ENCODE results near the gene EIF2S3. TPM values are rescaled to one million over a fixed set of nuclear protein-coding genes. Genes with fewer than 3 reads are reported as not detected.

EIF2S3 gene
- total and polyA plus RNA-seq, 2 of the 8 experiments (the other 6 are each of a cell fraction or from before 2014, with no cell fraction given): 65.5 to 259 TPM

GRCh38 chrX:24019448-24019847 is 35.3 kb upstream of the EIF2S3 start:
- H3K56ac ChIP-seq (replicated peaks; ENCODE audit: insufficient read length, low read depth, low read length): no peak overlapping the region
- H3K9me3 ChIP-seq (ENCODE audit: insufficient read depth in 2 of 2, low read depth in 1 of 2, low read length in 1 of 2): no peaks in the 10 kb centered on the region
- no peak overlapping the region for H3K4ac ChIP-seq (replicated peaks; ENCODE audit: insufficient read length, low read depth, low read length)
- H2BK20ac ChIP-seq (ENCODE audit: low read length): no peak overlapping the region
- no peak for FAIRE-seq
- H3K27me3 ChIP-seq (replicated peaks in 1 of 4; ENCODE audit: control insufficient read depth in 3 of 4, extremely low read depth in 1 of 4, insufficient read depth in 3 of 4, low read length in 3 of 4): no peaks in the 10 kb centered on the region
- DNase-seq (ENCODE audit: low read depth in 1 of 2, low spot score in 2 of 2): no peak
- no peak overlapping the region for H4K91ac ChIP-seq (replicated peaks; ENCODE audit: insufficient read length, low read length)
- no peak overlapping the region for H3K9ac ChIP-seq (replicated peaks in 1 of 4; ENCODE audit: extremely low read depth in 1 of 4, low read depth in 3 of 4, low read length in 3 of 4)
- no peak overlapping the region for H3K18ac ChIP-seq (ENCODE audit: extremely low read depth, low read length)
- H2BK12ac ChIP-seq (ENCODE audit: low read depth, low read length): no peak overlapping the region
- H3K23me2 ChIP-seq (ENCODE audit: low read depth, low read length): no peaks in the 10 kb centered on the region
- H3K79me1 ChIP-seq (ENCODE audit: low read depth, low read length): no peaks in the 10 kb centered on the region
- peaks cover 0 to 68% of the 10 kb centered on the region in 2 experiments; a peak in 2 of 4 replicates for H3K79me2 ChIP-seq (ENCODE audit: control insufficient read depth in 1 of 2, insufficient read depth in 2 of 2, low read length in 2 of 2)
- ChIA-PET POLR2A (ENCODE audit: partially characterized antibody) (interaction anchor here (0.7 to 1.4 kb wide), 3 partner anchors 40 to 81 kb away, joined by 3 read pairs; no protein-coding TSS in a partner anchor), CTCF (ENCODE audit: partially characterized antibody) (no interaction called here)
- H3K4me3 ChIP-seq (ENCODE audit: extremely low read depth in 1 of 4, insufficient read depth in 2 of 4, low read depth in 3 of 4, low read length in 4 of 4): no peak overlapping the region
- no peak overlapping the region for H2BK5ac ChIP-seq (ENCODE audit: low read depth, low read length)
- H2BK15ac ChIP-seq (ENCODE audit: low read length): no peak overlapping the region
- H3K27ac ChIP-seq (ENCODE audit: low read depth, low read length): no peak overlapping the region
- no peak overlapping the region for H4K5ac ChIP-seq (ENCODE audit: insufficient read length, low read depth, low read length)
- no peaks in the 10 kb centered on the region for H3K36me3 ChIP-seq (ENCODE audit: control insufficient read depth in 2 of 4, insufficient read depth in 4 of 4, low read length in 3 of 4)
- H2AFZ ChIP-seq (ENCODE audit: low read length): no peak overlapping the region
- no peak overlapping the region for H3K14ac ChIP-seq (ENCODE audit: insufficient read length)
- no peak overlapping the region for H3K4me2 ChIP-seq (ENCODE audit: insufficient read depth in 1 of 2, low read depth in 2 of 2, low read length in 2 of 2)
- H3K23ac ChIP-seq (ENCODE audit: insufficient read length): no peak overlapping the region
- H4K20me1 ChIP-seq (replicated peaks in 1 of 2; ENCODE audit: control insufficient read depth in 1 of 2, insufficient read depth in 2 of 2, low read length in 2 of 2): no peaks in the 10 kb centered on the region
- TF ChIP-seq FOSL1 (IDR thresholded peaks at IDR 0.05; ENCODE audit: insufficient read depth, low read depth, low read length) (no peak), MAX (IDR thresholded peaks at IDR 0.05) (no peak), ATF3 (IDR thresholded peaks at IDR 0.05; ENCODE audit: insufficient read depth, low read depth, low read length) (no peak), TAF7 (optimal IDR thresholded peaks at IDR 0.05; ENCODE audit: borderline replicate concordance, low read depth, low read length) (no peak), SRF (IDR thresholded peaks at IDR 0.05; ENCODE audit: low read depth, low read length) (no peak)
- no peak overlapping the region for H2BK120ac ChIP-seq (replicated peaks; ENCODE audit: low read depth, low read length)
- H4K8ac ChIP-seq (ENCODE audit: extremely low read depth, insufficient read depth, low read length): no peak overlapping the region
- whole genome bisulfite sequencing, 2 experiments (ENCODE audit: extremely low coverage in 1 of 2, insufficient coverage in 1 of 2, insufficient read length in 1 of 2, insufficient replicate concordance in 2 of 2, low coverage in 1 of 2, low lambda C conversion rate in 2 of 2, missing lambda C conversion rate in 1 of 2): 87% methylated on average over 3 of the region's 7 CpGs; no CpG with 5 or more reads in 1 of the 2 experiments
- H3K4me1 ChIP-seq (replicated peaks in 1 of 4; ENCODE audit: control insufficient read depth in 3 of 4, insufficient read depth in 4 of 4, low read length in 3 of 4): no peaks in the 10 kb centered on the region
- no peak overlapping the region for H2AK5ac ChIP-seq (ENCODE audit: low read depth, low read length)

Measured in H1 (cell line).